GM18907 (cell line): ENCODE measurements around the gene VAV3.
"Not testable (repeated sequence)": the region's sequence is repeated elsewhere in the genome, so short reads cannot be mapped to it uniquely, and the experiment has no call there.

ENCODE experiments used
- ATAC-seq: cut with Tn5 transposase; IDR thresholded peaks from one replicate; pipeline ENCODE4 v1.9.1; 2021; ENCODE audit warnings: mild to moderate bottlenecking, moderate library complexity; ENCODE audit not compliant: unreplicated experiment

Gene VAV3

GRCh38 chr1:107965110-107965991, at the start of gene VAV3:
VAV3 (minus strand) TSS chr1:107965180; CDS start chr1:107964869, 311 bp downstream.
- ATAC-seq, result no peak

DNA sequence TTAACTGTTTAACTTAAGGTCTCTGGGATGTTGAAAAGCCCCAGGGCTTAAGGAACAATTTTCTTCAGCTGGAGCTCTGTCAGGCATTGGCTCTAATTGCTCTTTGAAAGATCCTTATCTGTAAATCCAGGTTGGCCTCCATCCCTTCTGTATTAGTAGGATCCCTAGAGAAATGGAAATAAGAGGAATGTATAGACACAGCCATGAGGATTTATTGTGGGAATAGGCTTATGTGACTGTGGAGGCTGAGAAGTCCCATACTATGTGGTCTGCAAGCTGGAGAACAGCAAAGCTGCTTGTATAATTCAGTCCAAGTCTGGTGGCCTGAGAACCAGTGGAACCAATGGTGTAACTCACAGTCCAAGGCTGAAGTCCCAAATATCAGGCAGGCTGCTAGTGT, 47.6 kb upstream of the VAV3 start:
- no peak for ATAC-seq

GRCh38 chr1:108011295-108011694, 46.3 kb upstream of the VAV3 start:
- no peak for ATAC-seq

DNA sequence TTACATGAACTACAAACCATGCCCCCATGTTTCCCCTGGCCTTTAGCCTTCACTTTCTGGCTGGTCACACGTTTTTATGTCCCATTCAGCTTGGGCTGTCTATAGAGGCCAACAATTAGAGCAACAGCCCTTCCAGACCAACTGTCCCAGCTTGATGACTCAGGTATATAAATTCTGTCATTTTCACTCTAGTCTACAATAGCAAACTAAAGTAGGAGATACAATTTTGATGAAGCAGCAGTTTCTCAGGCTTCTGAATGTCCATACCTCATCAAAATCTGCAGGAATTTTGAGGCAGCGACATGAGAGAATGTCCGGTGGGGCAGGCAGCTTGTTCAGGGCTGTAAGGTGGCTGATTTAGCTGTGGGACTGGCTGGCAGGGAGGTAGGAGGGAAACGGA, 45.6 kb upstream of the VAV3 start:
- ATAC-seq, result no peak

- ATAC-seq, result no peak
Measured at GRCh38 chr1:108009603-108010195, 44.7 kb upstream of the VAV3 start.

GRCh38 chr1:108007531-108007930, 42.6 kb upstream of the VAV3 start:
- ATAC-seq, result no peak

GRCh38 chr1:108007070-108007469, 42.1 kb upstream of the VAV3 start:
- ATAC-seq, result no peak

DNA sequence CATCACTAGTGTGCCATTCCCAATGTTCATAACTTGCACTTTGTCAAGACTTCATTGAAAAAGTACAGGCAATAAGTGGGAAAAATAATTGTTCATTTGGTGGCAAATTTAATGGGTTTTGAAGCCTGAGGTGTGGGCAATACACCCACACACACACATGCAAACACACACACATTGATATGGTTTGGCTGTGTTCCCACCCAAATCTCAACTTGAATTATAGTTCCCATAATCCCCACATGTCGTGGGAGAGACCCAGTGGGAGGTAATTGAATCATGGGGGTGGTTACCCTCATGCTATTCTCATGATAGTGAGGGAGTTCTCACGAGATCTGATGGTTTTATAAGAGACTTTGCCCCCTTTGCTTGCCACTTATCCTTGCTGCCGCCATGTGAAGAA, 39.9 kb upstream of the VAV3 start:
- ATAC-seq, result not testable (repeated sequence)

- ATAC-seq, result no peak
Measured at GRCh38 chr1:108000620-108001111, 35.7 kb upstream of the VAV3 start.

DNA sequence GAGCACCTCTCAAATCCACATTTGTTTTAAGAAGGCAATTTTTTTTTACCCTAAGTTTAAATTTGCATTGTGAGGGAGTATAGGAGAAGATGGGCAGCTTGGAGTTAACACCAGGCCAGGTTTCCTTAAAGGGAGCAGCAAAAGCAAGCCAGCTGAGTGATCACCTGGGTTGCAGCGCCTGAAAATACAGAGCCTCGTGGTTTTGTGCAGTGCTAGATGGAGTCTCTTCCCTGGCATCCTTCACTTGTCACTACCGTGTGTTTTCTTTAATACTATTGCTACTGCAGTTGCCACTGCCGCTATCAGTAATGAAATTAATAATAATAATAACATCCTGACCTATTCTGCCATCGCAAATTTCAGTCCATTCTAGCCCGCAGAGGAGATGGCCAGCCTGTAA, 35.2 kb upstream of the VAV3 start:
- ATAC-seq, result no peak

GRCh38 chr1:107997866-107998265, 32.9 kb upstream of the VAV3 start:
- ATAC-seq, result no peak

DNA sequence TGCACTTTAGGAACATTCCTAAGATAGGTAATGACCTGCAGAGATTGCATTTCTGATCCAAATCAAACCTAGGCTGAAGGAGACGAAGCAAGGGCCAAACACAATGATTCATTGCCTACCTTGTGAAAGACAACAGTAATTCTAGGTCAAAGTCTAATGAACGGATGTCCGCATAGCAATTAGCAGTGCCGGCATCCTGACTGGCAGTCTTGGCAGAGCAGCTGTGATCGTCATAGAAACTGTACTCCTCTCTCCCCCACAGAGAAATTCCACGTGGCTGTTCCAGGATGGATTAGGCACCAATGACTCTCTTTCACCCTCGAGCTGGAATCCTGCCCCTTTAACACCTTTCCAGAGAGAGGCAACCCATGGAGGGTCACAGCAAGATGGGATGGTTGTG, 28.9 kb upstream of the VAV3 start:
- ATAC-seq, result no peak

- ATAC-seq, result no peak
Measured at GRCh38 chr1:107992347-107992746, 27.4 kb upstream of the VAV3 start.

DNA sequence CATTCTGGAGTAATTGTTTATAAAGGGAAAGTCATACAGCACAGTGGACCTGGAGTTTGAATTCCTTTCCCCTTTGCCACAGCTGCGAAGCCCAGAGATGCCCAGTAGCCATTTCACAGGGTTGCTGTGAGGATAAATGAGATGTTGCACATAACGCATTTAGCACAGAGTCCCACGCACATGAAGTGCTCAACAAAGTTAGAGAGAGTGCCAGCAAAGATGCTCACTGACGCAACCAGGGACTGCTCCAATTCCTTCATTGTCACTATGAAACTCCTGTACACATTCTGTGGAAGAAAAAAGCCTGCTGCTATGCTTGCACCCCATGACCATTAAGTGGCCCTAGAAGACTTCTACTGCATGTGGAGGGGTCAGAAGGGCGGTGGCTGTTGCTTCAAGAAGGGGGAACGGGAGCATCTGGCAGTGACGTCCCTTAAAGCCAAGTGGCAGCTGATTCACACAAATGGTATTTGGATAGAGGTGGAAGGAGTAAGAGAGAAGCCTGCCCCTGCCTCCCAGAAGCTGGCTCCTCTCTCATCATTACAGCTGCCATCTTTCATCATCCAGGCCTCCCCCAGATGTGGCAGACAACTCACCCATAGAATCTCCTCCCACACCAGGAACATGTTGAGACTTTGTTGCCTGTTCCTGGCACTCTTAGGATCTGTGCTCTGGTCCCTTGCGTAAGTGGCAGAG, 26.5 kb upstream of the VAV3 start:
- no peak for ATAC-seq

DNA sequence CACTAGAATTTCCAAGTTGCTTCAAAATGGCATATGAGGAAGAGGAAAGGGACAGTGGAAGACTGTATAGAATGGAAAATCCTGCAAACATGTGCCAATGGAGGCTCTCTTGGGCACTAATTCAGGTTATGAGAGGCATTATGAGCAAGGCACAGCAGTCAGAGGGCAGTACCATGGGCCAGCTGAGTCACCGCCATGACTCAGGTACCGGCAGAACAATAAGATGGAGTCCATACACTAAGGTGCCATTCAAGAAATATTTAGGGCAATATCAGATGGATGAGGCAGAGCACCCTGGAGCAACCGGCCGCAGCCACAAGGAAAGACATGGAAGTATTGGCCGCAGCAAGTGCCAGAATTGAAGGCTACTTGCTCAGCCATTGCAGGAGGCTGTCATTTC, 25.6 kb upstream of the VAV3 start:
- ATAC-seq, result no peak

GRCh38 chr1:107981277-107981676, 16.3 kb upstream of the VAV3 start:
- ATAC-seq, result no peak

DNA sequence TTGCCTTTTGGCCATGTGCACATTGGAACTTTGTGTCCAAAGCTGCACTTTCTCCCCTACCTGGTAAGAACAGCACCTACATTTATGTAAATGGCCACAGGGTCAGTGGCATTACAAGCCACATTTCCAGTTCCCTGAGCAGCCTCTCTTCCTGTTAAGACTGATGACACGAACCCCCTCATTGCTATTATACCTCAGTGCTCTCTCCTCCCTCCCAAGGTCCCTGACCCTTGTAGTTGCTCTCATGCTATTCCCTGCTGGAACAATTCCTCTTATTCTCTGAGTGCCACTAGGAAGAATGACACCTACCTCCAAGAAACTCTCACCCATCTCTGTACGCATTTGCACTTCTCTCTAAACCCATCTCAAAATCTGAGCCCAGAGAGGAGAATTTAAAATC, 14.9 kb upstream of the VAV3 start:
- no peak for ATAC-seq

DNA sequence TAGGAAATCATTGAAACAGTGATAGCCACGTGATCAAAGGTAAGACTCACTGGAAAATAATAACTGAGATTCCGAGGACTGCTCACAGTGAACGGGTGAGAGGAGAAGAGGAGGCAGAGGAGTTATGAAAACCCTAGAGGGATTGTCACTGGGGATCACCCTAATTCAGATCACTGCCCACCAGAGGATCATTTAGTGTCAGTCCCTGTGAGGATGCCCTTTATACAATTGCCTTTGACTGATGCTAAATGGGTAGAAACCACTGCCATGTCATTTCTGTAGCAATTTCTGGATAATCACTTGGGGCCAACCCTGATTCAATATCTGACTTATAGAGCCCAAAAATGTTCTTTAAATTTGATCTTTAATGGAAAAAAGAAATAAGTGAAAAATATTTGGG, 14.1 kb upstream of the VAV3 start:
- no peak for ATAC-seq

GRCh38 chr1:107976836-107977235, 11.9 kb upstream of the VAV3 start:
- ATAC-seq, result no peak

- ATAC-seq, result no peak
Measured at GRCh38 chr1:107976431-107976830, 11.5 kb upstream of the VAV3 start.

DNA sequence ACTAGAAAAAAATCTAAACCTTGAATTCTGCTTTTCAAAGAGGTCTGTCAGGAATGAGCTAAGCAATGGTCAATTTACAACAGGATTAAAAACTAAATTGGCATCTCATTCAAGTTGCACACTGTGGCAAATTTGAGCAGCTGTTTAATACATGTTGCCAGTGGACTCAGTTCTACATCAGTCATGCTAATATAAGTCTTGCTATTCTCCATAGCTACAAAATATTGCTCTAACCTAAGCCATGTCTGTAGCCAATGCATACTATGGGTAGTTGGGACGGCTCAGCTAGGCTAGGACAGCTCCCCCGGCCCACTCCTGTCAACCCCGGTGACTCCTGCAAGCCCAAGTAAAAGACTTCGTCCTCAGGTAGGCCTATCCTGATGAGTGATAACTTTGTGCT, 10.9 kb upstream of the VAV3 start:
- ATAC-seq, result no peak

DNA sequence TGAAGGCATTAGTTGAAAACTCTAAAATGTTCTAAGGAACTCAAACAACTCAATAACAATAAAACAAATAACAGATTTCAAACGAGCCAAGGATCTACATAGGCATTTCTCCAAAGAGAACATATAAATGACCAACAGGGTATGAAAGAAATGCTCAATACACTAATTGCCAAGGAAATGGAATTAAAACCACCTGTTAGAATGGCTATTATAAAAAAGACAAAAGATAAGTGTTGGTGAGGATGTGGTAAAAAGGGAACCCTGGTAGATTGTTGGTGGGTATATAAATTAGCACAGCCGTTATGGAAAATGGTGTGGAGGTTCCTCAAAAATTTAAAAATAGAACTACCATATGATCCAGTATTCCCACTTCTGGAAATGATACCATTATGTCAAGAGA, 9.1 kb upstream of the VAV3 start:
- no peak for ATAC-seq
